Breast epithelium (tissue), 3 donors: ENCODE data around the gene GNA12.

Experiments
- POLR2AphosphoS5 ChIP-seq, 3 donors: sonication (generic); formaldehyde crosslinking; IDR thresholded peaks; one replicate each; pipeline ENCODE4 v1.6.1; 2017; ENCODE audit warnings: antibody characterized with exemption in 3 of 3
- TF ChIP-seq, protein P1 (sequence below), 3 donors: fragments of 450-650 bp; IDR thresholded peaks; one replicate each; pipeline ENCODE4 v1.5.1; 2016 to 2017; ENCODE audit warnings: antibody characterized with exemption in 3 of 3, mild to moderate bottlenecking in 3 of 3, moderate library complexity in 3 of 3

DNA sequence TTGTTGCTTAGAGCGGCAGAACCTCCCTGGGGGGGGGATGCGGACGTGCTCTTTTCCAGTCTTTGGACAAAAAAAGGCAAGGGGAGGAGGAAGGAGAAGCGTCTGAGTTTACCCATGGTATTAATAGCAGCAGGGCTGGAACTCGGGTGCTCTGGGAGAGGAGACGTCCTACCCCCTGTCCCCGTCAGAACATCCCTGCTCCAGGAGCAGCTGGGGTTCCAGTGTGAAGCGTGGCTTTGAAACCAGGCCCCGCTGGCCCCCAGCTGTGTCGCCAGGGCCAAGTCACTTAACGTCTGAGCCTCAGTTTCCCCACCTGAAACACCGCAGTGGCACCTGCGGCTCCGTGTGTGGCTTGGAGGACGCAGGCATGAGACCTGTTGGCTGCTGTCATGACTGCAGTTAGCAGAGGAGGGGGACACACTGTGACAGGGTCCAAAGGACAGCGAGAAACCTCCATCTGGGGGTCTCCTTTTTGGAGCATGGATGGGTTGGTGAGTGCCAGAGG is 154.7 kb downstream of the GNA12 start:
- TF ChIP-seq, protein P1, sequence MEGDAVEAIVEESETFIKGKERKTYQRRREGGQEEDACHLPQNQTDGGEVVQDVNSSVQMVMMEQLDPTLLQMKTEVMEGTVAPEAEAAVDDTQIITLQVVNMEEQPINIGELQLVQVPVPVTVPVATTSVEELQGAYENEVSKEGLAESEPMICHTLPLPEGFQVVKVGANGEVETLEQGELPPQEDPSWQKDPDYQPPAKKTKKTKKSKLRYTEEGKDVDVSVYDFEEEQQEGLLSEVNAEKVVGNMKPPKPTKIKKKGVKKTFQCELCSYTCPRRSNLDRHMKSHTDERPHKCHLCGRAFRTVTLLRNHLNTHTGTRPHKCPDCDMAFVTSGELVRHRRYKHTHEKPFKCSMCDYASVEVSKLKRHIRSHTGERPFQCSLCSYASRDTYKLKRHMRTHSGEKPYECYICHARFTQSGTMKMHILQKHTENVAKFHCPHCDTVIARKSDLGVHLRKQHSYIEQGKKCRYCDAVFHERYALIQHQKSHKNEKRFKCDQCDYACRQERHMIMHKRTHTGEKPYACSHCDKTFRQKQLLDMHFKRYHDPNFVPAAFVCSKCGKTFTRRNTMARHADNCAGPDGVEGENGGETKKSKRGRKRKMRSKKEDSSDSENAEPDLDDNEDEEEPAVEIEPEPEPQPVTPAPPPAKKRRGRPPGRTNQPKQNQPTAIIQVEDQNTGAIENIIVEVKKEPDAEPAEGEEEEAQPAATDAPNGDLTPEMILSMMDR (IDR thresholded peaks at IDR 0.05) = no peak
- TF ChIP-seq POLR2AphosphoS5 (IDR thresholded peaks at IDR 0.05) = no peak
